ENCODE measurements around the gene TXNDC17.
"Not testable (repeated sequence)": the region's sequence is repeated elsewhere in the genome, so short reads cannot be mapped to it uniquely, and the experiment has no call there.

Gene TXNDC17

DNA sequence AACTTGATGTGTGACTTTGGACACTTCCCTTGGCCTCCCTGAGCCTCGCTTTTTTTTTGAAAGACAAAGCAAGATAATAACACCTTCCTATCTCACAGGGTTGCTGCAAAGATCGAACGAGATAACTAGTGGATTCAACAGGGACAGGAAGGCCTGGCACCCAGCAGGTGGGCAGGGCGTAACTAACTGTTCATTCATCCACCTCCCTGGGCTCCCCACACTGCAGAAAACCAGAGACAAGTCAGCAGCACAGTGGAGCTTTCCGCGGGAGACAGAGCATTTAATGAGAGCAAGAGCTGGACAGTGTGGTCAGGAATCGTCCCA lies 43.6 kb downstream of the TXNDC17 start:
- no peak for DNase-seq (ENCODE audit: low spot score)

DNA sequence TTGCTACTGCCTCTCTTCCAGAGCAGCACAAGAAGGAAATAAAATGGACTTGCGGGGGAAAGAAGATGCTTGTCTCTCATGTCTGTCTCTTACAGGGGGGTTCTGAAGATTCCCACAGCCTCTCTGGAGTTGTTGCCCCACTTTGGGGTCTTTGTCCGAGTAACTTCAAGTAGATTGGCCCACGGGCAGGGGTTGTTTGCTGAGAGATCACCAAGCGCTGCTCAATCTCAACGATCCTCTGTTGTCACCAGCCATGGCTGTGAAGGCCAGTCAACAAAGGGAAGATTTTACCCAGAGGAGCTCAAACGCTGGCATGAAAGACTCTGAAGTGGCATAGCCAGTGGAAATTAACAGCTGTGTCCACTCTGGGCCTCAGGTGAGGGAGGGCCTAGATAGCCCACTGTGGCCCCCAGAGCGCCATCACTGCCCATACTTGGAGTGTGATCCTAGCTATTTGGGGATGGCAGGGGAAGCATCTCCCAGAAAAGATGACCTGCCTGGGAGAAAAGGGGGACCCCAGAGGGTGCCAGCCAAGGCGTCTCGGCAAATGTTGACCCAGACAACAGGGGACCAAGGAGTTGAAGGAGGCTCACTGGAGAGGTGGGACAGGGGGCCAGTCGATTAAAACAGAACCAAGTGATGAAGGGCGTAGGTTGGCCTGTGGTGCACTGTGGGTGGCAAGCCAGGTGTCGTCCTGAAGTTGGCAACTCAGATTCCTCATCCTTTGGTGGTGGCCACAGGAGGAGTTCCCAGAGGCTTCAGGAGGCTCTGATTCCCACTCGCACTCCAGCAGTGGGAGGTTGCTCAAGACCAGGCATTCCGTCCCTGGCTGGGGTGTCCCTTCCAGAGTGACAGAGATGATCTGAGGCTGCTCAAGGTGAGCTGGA lies 44.3 kb downstream of the TXNDC17 start:
- DNase-seq (ENCODE audit: low spot score) = no peak

DNA sequence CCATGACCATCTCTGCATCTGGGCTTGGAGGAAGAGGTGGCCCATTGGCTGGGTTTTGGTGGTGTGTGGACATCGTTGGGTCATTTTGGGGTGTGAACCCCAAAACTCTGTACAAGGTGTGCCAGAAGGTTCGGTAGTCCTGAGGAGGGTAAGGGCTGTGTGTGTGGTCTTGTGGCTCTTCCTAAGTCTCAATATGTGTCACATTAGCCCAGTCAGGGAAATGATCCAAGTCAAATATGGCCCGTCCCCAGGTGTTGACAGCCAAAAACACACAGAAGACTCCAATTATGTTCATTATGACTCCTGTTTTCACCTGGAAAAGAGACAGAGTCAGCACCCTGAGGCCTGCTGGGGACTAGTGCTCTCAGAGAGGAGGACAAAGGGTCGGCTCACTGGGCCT lies 45.2 kb downstream of the TXNDC17 start:
- DNase-seq (ENCODE audit: low spot score) = no peak

DNA sequence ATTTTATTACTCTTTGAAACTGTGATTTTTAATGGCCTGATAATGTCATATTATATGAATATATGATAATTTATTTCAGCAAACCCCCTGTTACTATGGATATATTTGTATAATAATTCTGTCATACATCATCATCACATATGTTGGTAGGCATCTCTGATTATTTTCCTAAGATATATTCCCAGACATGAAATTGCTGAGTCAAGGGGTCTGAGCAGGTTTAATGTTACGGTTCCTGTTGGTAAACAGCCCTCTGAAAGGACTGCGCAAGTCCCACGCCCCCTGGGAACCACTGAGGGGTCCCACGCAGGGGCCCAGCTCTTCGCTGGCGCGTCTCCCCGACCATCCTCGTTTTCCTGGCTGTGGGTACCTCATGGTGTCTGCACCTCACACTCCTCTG lies 48.1 kb downstream of the TXNDC17 start:
- DNase-seq (ENCODE audit: low spot score) = no peak

DNA sequence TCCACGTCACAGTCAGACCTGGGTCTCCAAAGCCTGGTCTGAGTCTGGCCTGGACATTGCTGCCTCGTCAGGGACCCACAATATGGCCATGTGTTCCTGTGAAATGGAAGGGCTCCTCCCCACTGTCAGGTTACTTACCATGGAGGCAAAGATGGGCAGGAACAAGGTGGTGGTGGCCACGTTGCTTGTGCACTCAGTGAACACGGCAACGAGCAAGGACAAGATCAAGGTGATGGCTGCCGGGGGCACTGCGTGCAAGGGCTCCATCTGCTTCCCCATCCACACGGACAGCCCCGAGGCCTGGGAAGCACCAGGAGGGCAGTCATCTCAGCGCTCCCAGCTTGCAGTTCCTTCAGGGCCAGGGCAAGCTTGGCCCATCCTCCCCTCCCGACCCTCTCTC lies 49.8 kb downstream of the TXNDC17 start:
- no peak for DNase-seq (ENCODE audit: low spot score)

DNA sequence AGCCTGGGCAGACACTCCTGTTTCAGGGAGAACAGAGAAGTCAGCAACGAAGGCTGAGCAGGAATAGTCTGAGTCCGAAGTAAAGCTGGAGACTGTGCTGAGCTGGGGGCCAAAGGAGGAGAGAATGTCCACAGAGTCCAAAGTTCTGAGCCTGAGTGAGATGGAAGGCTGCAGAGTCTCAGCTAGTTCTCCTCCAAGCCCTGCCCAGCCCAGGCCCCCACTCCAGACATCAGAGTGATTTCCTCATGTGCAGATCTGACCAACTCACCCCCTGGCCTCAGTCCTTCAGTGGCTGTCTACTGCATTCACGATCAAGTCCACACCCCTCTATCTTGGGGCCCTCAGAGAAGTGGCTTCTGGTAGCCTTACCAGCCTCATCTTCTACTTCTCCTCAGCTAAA lies 50.7 kb downstream of the TXNDC17 start:
- DNase-seq (ENCODE audit: low spot score) = no peak

DNA sequence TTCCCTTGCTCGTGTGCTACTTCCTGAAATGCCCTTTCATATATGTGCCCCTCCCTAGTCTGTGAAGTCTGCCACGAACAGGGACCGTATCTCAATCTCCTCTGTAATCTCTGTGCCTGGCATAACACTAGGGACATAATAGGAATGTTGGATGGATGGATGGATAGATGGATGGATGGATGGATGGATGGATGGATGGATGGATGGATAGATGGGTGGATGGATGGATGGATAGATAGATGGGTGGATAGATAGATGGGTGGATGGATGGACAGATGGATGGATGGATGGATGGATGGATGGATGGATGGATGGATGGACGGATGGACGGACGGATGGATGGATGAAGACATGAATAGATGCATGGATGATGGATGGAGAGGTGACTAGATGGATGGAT lies 51.1 kb downstream of the TXNDC17 start:
- not testable (repeated sequence) for DNase-seq (ENCODE audit: low spot score)
